H1 (cell line): ENCODE results near the gene RAD52. TPM values are rescaled to one million over a fixed set of nuclear protein-coding genes. Genes with fewer than 3 reads are reported as not detected.

Experiments
- ATF2 ChIP-seq: IDR thresholded peaks from 2 replicates; pipeline ENCODE4 v1.6.1; 2012; ENCODE audit warnings: low read length, inconsistent platforms
- polyA plus RNA-seq, 7 experiments: library from polyadenylated mRNA; depleted of rRNA in 3 of 7; stranded (reverse) in 5 of 7; unstranded in 2 of 7; fragments of >200 nt in 5 of 7; fragments of 200-250 nt in 2 of 7; gene quantifications; 1 replicate in 5 of 7; 2 replicates in 1 of 7; 4 replicates in 1 of 7; pipeline versions ENCODE4 v1.2.1 to v1.2.3, GENCODE V29; 2011 to 2013; ENCODE audit warnings: missing spikeins in 2 of 7, mixed read lengths in 2 of 7
- total RNA-seq: library from RNA; stranded (reverse); fragmentation: NEBNext Ultra II Directional; extraction: Animal tissue kit (Norgen Biotek cat#: 25700); gene quantifications from 2 replicates; pipeline ENCODE4 v1.2.1, GENCODE V29; 2021

The RAD52 gene
- total and polyA plus RNA-seq, 2 of the 8 experiments (the other 6 are each of a cell fraction or from before 2014, with no cell fraction given) = 12.5 to 14.3 TPM

GRCh38 chr12:977156-977555 lies 27.7 kb upstream of the RAD52 start (continued):
- TF ChIP-seq ATF2 = no peak
